ENCODE results near the gene GATA1.
A peak's percentile ranks its signal among the peaks of the same experiment; 100 is the strongest.

Gene GATA1

GRCh38 chrX:48786341-48786800 is at the start of gene GATA1:
GATA1 (plus strand) TSS chrX:48786590; CDS start chrX:48791110, 4,520 bp downstream.
- no peak for DNase-seq (ENCODE audit: low spot score)

GRCh38 chrX:48736878-48737212 is 49.5 kb upstream of the GATA1 start:
- no peak for DNase-seq (ENCODE audit: low spot score)

- DNase-seq (ENCODE audit: low spot score), result peak; percentile 88
Measured at GRCh38 chrX:48737213-48737938, 49.0 kb upstream of the GATA1 start.

GRCh38 chrX:48737940-48738339 is 48.5 kb upstream of the GATA1 start:
- DNase-seq (ENCODE audit: low spot score), result no peak

DNA sequence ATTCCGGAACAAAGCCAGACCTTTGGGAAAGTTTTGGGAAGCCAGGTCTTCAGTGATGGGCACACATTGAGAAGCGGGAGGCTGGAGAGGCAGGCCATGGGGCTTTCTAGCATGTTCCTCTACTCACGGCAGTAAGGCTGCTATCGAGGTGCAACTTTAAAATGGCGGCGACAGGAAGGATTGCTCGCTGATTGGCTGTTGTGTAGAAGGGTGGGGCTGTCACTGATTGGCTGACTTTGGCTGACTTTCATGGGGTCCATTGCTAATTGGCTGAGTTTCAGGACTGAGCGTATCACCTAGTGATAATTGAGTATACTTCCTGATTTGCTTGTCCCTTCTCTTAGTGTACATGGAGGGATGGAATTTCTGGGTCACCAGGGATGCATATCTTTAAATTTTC is 44.6 kb upstream of the GATA1 start:
- DNase-seq (ENCODE audit: low spot score), result no peak

DNA sequence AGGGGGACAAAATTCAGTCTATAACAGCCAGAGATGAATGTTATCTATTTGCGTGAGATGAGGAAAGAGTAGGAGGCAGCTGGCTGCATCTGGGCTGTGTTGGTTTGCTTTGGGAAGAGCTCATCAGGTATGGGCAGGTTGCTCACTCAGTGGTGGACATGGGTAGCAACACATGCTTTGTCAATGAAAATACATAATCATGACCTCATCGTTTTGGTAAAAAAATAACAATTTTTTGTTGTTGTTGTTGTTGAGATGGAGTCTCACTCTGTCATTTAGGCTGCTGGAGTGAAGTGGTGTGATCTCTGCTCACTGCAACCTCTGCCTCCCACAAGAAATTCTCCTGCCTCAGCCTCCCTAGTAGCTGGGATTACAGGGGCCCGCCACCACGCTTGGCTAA is 41.2 kb upstream of the GATA1 start:
- no peak for DNase-seq (ENCODE audit: low spot score)

DNA sequence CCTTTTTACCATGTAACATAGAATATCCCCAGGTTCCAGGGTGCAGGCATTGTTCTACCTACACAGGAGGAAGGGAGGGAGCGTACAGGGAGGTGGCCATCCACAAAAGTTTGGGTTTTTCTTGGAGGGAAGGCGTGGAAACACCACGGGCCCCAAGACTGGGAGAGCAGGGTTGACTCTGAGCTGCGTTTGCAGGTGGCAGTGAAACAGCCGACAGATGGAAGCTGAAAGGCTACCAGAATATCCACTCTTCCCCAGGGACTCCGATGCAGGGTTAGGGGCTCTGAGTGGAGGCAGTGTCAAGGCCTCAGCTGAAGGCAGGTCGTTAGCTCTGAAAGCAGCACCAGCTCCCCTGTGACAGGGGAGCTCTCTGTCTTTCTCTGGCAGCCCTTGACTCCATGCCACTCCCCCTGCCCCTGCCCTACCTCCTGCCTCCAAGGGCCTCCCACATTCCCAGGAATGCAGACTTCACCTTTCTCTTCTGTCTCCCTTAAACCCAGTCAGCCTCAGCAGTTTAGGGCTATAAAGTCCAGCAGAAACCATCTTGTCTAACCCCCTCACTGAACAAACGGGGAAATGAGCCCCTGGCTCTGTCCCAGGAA is 38.9 kb upstream of the GATA1 start:
- no peak for DNase-seq (ENCODE audit: low spot score)

- no peak for DNase-seq (ENCODE audit: low spot score)
Measured at GRCh38 chrX:48749182-48749581, 37.2 kb upstream of the GATA1 start.

- no peak for DNase-seq (ENCODE audit: low spot score)
Measured at GRCh38 chrX:48751343-48751742, 35.0 kb upstream of the GATA1 start.

DNA sequence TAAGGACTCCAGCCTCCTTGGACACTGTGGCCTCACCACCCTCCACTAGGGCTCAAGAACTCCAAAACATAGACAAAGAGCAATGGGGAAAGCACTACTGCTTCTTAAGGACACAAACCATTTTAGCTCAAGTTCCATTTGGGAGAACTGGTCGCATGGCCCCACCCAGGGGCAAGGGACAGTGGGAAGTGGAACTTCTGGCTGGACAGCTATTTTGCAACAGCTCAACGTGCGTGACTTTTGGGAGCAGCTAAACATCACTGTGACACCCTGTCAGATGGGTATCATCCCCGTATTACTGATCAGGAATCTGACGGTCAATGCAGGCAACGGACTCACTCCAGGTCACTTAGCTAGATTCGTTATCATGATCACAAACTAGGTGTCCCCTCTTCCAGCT is 33.9 kb upstream of the GATA1 start:
- no peak for DNase-seq (ENCODE audit: low spot score)

- no peak for DNase-seq (ENCODE audit: low spot score)
Measured at GRCh38 chrX:48753708-48754228, 32.6 kb upstream of the GATA1 start.

DNA sequence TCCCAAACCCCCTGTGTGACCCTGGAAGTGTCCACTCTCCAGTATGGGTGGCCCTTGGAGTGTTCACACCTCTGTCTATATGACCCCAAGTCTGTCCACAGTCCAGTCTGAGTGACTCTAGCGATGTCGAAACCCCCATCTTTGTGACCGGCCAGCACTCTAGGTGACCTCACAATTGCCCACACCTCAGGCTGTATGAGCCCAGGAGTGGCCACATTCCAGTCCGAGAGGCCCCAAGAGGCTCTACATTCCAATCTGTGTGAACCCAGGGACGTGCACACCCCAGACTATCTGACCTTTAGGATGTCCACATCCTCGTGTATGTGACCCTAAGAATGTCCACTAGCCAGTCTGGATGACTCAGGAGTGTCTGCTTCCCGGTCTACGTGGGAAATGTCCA is 32.2 kb upstream of the GATA1 start:
- no peak for DNase-seq (ENCODE audit: low spot score)

GRCh38 chrX:48761674-48762471 is 24.5 kb upstream of the GATA1 start, which contains the start of gene GLOD5:
GLOD5 (plus strand) TSS chrX:48761747; CDS start chrX:48761791, 44 bp downstream.
- DNase-seq (ENCODE audit: low spot score), result peak; percentile 50

DNA sequence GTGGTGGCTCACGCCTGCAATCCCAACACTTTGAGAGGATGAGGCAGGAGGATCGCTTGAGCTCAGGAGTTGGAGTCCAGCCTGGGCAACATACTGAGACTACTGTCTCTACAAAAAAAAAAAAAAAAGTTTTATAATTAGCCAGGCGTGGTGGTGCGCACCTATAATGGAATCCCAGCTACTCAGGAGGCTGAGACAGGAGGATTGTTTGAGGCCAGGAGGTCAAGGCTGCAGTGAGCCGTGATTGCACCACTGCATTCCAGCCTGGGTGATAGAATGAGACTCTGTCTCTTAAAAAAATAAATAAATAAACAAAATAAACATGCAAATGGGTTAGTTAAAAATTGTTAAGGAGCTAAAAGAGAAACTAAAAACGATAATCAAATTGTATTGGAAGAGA is 17.2 kb upstream of the GATA1 start:
- DNase-seq (ENCODE audit: low spot score), result no peak

DNA sequence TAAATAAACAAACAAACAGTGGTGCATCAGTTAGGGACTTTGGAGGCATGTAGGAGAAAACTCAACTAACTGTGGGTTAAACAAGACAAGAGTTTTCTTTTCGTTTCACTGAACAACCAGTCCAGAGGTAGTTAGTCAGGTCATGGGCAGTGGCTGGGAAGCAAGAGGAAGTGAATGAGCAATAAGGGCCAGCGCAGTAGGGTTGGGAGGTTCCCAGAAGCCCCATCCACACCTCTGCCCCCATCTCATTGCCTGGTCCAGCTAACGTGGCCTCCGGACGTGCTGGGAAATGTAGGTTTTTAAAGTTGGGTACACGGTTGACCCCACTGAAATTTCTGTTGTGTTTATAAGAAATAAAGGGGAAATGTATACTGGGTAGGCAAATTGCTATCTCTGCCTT is 16.1 kb upstream of the GATA1 start:
- DNase-seq (ENCODE audit: low spot score), result no peak

GRCh38 chrX:48772602-48773001 is 13.8 kb upstream of the GATA1 start:
- no peak for DNase-seq (ENCODE audit: low spot score)

DNA sequence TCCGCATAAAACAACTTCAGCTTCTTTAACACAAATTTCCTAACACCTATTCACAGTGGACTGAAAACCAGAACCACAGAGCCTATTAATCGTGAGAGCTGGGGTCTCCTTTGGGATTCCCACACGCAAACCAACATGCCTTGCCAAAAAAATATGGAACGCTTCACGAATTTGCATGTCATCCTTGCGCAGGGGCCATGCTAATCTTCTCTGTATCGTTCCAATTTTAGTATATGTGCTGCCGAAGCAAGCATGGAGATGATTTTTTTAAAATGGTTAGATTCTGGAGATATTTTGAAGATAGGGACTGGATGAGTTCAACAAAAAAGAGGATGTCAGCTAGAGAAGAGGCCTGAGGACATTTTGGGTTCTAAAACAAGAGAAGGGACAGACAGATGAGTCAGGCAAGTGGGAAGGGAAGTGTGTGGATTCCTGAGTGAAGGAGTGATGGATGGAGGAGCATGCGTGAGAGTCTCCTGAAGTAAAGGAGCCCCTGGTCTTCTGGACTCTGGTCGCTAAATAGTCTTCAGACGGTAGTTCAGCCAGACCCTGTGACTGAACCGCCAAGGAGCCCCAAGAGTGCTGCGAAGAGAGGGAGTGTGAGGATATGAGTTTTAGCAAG is 9.5 kb upstream of the GATA1 start:
- no peak for DNase-seq (ENCODE audit: low spot score)

- DNase-seq (ENCODE audit: low spot score), result no peak
Measured at GRCh38 chrX:48779399-48779798, 7.0 kb upstream of the GATA1 start.

GRCh38 chrX:48781705-48782104 is 4.7 kb upstream of the GATA1 start:
- DNase-seq (ENCODE audit: low spot score), result no peak

DNA sequence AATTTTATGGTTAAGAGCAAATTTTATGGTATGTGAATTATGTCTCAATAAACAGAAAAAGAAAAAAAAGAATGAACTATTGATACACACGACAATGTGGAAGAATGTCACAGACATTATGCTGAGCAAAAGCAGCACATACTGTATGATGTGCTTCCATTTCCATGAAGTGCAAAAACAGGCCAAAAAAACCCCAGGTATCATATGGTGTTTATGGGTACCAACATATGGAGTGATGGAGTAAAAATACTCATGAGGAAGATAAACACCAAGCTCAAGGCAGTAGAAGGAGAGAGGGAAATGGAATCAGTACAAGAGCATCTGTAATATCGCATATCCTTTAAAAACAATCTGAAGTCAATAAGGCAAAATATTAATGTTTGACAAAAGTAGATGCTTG is 4.2 kb upstream of the GATA1 start:
- no peak for DNase-seq (ENCODE audit: low spot score)

- DNase-seq (ENCODE audit: low spot score), result no peak
Measured at GRCh38 chrX:48782795-48783194, 3.6 kb upstream of the GATA1 start.

DNA sequence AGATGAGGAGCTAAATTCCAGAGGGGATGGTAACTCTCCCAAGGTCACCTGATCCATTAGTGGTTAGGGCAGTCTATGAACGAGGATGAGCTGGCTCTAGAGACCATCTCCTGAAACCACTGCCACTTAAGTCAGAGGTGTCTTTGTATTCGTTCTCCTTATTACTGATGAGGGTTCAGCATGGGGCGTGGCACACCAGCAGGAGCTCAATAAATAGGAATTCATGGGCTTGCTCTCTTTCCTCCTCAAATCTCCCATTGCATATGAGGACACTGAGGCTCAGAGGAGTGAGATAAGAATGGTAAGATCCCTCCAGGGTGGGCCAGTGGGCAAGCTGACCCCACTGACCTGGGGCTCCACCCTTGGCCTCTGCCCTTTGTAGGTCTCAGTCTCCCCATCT is 1.7 kb upstream of the GATA1 start:
- DNase-seq (ENCODE audit: low spot score), result no peak

DNA sequence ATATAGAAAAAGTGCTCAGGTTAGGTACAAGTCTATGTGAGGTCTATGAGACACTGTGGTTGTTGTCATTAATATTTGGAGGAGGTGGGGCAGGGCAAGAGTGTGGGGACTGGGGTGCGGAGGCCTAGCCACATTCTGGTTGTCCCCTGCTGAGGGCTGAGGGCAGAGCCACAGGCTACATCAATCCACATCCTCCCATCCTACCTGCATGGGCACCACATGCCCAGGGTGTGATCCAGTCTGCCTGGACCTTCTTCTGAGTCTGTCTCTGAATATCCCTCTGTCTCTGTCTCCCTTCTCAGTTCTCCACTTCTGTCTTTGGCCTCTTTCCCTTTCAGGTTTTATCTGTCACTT is 1.2 kb upstream of the GATA1 start:
- DNase-seq (ENCODE audit: low spot score), result no peak
